SKM-1 treated with dmso at 0.1 percent for 144 hours (cell line): ENCODE results near the gene KRTAP22-2.

ENCODE experiments used
- DNase-seq: peaks from one replicate; lab custom pipeline; 2025; ENCODE audit not compliant: unreplicated experiment; lab: John Stamatoyannopoulos, UW

Gene KRTAP22-2

DNA sequence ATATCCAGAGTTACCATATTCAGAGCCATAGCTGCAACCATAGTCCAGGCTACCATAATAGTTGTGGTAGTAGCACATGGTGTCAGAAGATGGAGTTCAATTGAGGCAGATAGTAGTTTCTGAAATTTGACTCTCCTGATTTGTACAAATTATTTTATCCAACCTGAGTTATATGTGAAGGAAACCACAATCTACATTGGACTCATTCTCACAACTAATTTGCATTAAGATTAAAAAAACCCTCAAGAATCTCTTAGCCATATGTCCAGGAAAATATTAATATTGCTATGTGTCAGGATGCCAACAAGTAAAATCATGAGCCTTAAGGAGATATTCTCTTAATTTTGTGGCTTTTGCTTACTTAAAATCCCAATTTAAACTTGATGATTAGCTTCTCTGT, at the start of gene KRTAP22-2:
Gene KRTAP22-2, minus strand, starts transcription at position 101 of the 400 bp plus-strand sequence.
- DNase-seq = no peak

GRCh38 chr21:30638686-30639085, 48.5 kb upstream of the KRTAP22-2 start:
- no peak for DNase-seq

DNA sequence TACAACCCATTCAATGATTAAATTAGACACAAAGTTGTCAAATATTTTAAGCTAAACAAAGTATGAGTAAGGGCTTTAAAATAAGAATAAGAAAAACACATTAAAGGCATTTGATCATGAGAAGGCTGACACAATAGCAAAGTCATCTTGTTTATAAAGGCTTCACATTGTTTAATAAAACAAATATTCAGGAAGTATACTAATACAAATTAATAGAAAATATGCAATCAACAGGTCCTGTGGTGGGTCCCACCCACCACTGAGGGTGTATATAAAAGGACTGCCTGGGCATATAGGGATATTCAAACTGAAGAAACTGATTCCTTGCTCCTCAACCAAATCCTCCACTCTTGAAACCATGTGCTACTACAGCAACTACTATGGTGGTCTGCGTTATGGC, 44.7 kb upstream of the KRTAP22-2 start, which contains the start of gene KRTAP20-2:
Gene KRTAP20-2, plus strand, starts transcription at position 301 of the 400 bp plus-strand sequence. Its CDS starts 58 bp downstream, at position 359.
- DNase-seq = no peak

GRCh38 chr21:30629200-30629599, 39.0 kb upstream of the KRTAP22-2 start:
- no peak for DNase-seq

DNA sequence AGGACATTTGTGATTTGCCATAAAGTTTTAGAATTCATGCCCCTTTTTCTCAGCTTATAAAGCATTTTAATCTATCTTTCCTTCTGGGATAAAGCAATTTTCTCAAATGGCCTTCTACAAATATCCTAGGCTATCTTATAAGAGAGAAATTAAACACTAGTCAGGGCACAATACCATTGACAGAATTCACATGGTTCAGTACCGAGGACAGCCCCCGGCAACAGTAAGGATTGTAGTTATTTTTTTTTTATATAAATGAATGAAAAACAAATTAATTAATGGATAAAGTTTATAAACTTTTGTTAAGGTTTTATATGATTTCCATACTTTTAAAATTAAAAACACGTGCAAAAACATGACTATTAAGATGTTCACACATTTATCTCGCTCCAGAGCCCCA, 37.9 kb upstream of the KRTAP22-2 start:
- no peak for DNase-seq

DNA sequence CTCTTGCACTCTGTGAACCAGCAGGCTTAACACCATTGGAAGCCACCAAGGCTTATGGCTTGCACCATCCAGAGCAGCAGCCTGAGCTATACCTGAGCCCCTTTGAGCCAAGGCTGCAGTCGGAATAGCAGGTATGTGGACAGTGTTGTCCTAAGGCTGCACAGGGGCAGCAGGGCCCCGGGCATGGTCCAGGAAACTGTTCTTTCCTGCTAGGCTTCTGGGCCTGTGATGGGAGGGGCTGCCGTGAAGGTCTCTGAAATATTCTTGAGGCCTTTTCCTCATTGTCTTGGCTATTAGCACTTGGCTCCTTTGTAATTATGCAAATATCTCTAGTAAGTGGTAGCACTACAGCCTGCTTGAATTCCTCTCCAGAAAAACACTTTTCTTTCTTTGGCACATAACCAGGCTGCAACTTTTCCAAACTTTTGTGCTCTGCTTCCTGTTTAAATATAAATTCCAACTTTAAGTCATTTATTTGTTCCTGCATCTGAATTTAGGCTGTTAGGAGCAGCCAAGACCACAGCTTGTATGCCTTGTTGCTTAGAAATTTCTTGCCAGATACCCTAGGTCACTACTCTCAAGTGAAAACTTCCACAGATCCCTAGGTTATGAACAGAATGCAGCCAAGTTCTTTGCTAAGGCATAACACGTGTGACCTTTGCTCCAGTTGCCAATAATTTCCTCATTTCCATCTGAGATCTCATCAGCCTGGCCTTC, 35.4 kb upstream of the KRTAP22-2 start:
- DNase-seq = no peak

DNA sequence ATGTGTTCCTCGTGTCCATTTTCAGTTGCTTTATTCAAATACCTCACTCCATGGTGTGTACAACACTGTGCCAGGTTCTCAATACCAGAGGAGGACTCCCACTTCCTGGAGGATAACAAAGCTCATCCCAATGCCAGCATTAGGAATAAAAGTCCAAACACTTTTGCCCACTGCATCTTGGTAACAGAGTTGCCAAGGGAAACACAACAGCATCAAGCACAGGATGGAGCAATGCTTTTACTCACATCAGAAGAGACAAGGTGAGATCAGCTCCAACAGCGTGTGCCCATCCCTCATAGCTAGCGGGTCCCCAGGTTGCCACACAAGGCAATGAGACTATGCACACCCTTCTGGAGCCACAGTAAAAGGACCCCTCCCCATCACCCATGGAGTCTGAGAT, 33.2 kb upstream of the KRTAP22-2 start:
- DNase-seq = no peak

- no peak for DNase-seq
Observed at GRCh38 chr21:30620522-30620921, 30.3 kb upstream of the KRTAP22-2 start, which contains the start of gene KRTAP20-4. TSS of gene KRTAP20-4 (plus strand) at chr21:30620627.

GRCh38 chr21:30620080-30620479, 29.9 kb upstream of the KRTAP22-2 start:
- no peak for DNase-seq

- no peak for DNase-seq
Observed at GRCh38 chr21:30616125-30616524, 25.9 kb upstream of the KRTAP22-2 start, which contains the start of gene KRTAP20-1. TSS of gene KRTAP20-1 (plus strand) at chr21:30616425. CDS start at chr21:30616455, 30 bp downstream.

- DNase-seq = no peak
Observed at GRCh38 chr21:30615199-30615598, 25.0 kb upstream of the KRTAP22-2 start.

GRCh38 chr21:30613836-30614235, 23.6 kb upstream of the KRTAP22-2 start, which contains the start of gene KRTAP6-1:
TSS of gene KRTAP6-1 (minus strand) at chr21:30613930. CDS start at chr21:30613904, 26 bp downstream.
- DNase-seq = no peak

DNA sequence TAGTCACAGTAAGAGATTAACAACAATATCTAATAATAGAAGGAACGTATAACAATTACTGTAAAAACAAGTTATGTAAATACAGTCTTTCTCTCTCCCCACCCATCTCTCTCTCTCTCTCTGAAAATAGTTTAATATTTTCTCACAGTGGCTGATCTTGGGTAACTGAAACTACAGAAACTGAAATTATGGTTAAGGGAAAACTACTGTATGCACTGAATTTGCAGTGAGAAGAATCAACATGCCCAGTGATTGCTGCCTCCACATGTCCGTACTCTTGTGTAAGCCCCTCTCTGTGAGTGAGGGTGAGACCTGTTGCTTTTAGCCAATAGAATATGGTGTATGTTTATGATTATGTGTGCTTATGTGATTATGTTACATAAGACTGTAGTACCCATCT, 21.9 kb upstream of the KRTAP22-2 start:
- no peak for DNase-seq

GRCh38 chr21:30605968-30606367, 15.8 kb upstream of the KRTAP22-2 start:
- DNase-seq = no peak

GRCh38 chr21:30600787-30601186, 10.6 kb upstream of the KRTAP22-2 start, which contains the start of gene KRTAP22-1:
TSS of gene KRTAP22-1 (plus strand) at chr21:30601087.
- DNase-seq = no peak

DNA sequence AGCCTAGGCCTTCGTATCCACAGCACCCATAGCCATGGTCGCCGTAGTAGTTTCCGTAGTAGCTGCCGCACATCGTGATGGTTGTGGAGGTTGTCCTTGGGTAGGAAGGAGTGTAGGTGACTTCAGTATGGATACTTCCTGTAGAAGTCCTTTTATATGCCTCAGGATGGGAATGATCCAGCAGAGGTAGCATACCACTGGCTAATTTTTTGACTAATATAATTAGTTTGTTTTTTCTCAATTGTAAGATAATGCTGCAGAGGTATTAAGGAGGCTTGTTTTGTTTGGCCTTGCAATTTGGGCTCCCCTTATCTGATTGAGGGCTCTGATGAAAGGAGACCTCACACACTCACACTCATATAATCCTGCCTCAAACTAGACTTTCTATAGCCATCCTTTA, 8.6 kb upstream of the KRTAP22-2 start, which contains the start of gene KRTAP6-2:
Gene KRTAP6-2, minus strand, starts transcription at position 101 of the 400 bp plus-strand sequence. Its CDS starts 28 bp downstream, at position 73.
- no peak for DNase-seq

DNA sequence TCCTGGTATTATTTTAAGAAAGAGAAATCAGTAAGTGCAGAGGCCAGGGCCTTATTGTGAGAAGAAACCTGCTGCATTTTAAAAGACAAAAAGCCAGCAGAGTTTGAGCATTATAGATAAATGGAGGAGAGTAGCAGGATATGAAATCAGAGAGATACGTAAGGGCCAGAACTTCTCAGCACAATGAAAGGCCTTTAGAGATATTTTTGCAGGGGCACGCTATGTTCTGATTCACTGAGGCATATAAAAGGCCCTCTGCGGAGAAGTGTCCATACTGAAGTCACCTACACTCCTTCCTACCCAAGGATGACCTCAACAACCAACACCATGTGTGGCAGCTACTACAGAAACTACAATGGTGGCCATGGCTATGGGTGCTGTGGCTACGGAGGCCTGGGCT, 1.9 kb upstream of the KRTAP22-2 start, which contains the start of gene KRTAP6-3:
Gene KRTAP6-3, plus strand, starts transcription at position 301 of the 400 bp plus-strand sequence. Its CDS starts 6 bp downstream, at position 307.
- DNase-seq = no peak

DNA sequence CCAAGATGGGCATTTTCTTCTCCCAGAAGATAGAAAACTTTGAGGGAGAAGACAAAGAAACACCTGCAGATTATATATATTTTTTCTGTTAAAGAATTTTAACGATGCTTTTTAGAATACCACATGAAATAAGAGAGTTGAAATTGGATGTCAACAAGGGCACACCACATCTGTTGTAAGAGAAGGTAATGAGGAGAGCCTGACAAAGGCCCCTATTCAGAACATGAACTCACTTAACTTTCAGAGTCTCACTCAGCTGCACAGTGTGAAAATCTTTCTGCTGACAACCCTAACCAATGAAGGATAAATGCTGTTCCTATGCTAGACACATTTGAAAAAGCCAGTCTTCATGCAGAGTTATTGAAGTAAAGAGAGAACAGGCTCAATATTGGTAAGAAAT, 7.3 kb downstream of the KRTAP22-2 start:
- no peak for DNase-seq

DNA sequence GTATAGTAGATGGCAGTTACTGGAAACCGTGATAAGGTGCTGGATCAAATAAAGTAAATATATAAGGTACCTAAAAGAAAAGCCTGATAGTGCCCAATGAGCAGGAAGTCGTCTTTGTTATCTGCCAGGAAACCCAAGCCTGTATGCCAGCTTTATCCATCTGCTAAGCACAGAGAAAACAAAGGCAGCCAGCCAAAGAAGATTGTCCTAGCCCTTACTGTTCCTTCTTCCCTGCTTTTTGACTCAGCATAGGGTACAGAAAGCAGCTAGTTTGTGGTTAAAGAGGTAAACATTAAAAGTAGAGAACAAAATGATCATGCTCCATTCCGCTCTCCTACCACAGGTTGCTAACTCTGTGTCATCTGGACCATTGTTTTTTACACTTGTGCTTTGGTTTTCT, 10.1 kb downstream of the KRTAP22-2 start:
- DNase-seq = no peak

GRCh38 chr21:30579346-30579745, 10.9 kb downstream of the KRTAP22-2 start:
- DNase-seq = no peak

DNA sequence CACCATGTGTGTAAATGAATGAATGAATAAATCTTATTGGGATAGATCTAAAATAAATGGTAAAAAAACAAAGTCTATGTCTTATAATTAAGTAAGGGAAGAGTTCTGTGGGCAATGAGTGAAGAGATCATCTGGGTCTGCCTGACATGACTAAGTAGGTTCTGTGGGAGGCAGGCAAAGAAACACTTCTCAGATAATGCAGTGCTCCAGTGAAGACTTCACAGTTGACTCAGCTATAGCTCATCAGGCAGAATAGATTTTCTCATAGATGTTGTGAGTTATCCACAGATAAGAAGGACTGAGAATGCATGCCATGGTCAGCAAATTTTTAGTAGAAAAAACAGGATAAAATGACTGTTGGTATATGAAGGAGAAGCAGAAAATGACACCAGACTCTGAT, 12.4 kb downstream of the KRTAP22-2 start:
- DNase-seq = no peak

DNA sequence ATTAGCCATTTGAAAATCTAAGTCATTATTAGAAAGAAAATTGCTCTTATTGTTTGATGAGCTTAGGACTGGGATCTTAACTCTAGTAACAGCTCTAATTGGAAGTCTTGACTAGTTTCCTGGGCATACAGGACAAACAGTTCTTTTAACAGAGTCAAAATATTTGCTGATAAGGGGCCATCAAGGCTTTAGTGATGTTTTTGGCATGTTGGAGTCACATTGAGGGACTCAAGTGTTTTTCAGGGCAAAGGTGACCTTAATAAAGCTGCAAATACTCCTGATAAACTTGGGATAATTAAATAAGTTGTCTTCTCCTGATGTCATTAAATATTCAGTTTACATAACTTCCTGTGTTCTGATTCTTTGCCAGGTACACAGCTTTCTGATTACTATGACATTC, 22.6 kb downstream of the KRTAP22-2 start:
- no peak for DNase-seq
